ENCODE results near the gene NAALADL2. TPM values are rescaled to one million over a fixed set of nuclear protein-coding genes. Genes with fewer than 3 reads are reported as not detected.

NAALADL2 gene
- total and polyA plus RNA-seq, 3 donors from 2014 or later: 5.4 to 15.6 (median 6.0) TPM

GRCh38 chr3:174891524-174892203 lies 32.5 kb downstream of the NAALADL2 start:
- Histone ChIP-seq H3K27me3 (no peaks in the 10 kb centered on the region), H3K27ac (no peak overlapping the region), H3K9me3 (no peaks in the 10 kb centered on the region), H3K36me3 (ENCODE audit: low read depth, missing control alignments) (no peaks in the 10 kb centered on the region), H3K4me3 (no peak overlapping the region), H3K4me1 (no peaks in the 10 kb centered on the region)
- TF ChIP-seq POLR2A (IDR thresholded peaks at IDR 0.05): no peak
- TF ChIP-seq CTCF (IDR thresholded peaks at IDR 0.05): no peak
- intact Hi-C loops (cut with DNase I; ENCODE audit: low total_unique reads): no loop called here
- no peak for DNase-seq
- WGBS, 2 donors: 92 to 96% methylated on average over 6 of the region's 6 CpGs

- TF ChIP-seq CTCF (IDR thresholded peaks at IDR 0.05): no peak
- TF ChIP-seq POLR2A (IDR thresholded peaks at IDR 0.05): no peak
- no peak for DNase-seq
- intact Hi-C loops (cut with DNase I; ENCODE audit: low total_unique reads): no loop called here
Measured at GRCh38 chr3:174907027-174907426, 47.9 kb downstream of the NAALADL2 start.

GRCh38 chr3:174907628-174908407 lies 48.7 kb downstream of the NAALADL2 start:
- no peak overlapping the region for H3K4me3 ChIP-seq
- H3K4me1 ChIP-seq: no peaks in the 10 kb centered on the region
- no peak overlapping the region for H3K27ac ChIP-seq
- no peaks in the 10 kb centered on the region for H3K27me3 ChIP-seq
- DNase-seq: no peak
- H3K36me3 ChIP-seq (ENCODE audit: low read depth, missing control alignments): no peaks in the 10 kb centered on the region
- TF ChIP-seq POLR2A (IDR thresholded peaks at IDR 0.05): no peak
- intact Hi-C loops (cut with DNase I; ENCODE audit: low total_unique reads): no loop called here
- WGBS, 2 donors: 87 to 94% methylated on average over 4 of the region's 4 CpGs
- no peaks in the 10 kb centered on the region for H3K9me3 ChIP-seq

More at GRCh38 chr3:174907027-174907426, 47.9 kb downstream of the NAALADL2 start:
- Histone ChIP-seq H3K4me3 (no peak overlapping the region), H3K27me3 (no peaks in the 10 kb centered on the region), H3K9me3 (no peaks in the 10 kb centered on the region), H3K27ac (no peak overlapping the region), H3K36me3 (ENCODE audit: low read depth, missing control alignments) (no peaks in the 10 kb centered on the region), H3K4me1 (no peaks in the 10 kb centered on the region)

- no peaks in the 10 kb centered on the region for H3K36me3 ChIP-seq (ENCODE audit: low read depth, missing control alignments)
- no peak overlapping the region for H3K4me3 ChIP-seq
- TF ChIP-seq POLR2A (IDR thresholded peaks at IDR 0.05): no peak
- WGBS, 2 donors: 43 to 85% methylated on average over 2 of the region's 2 CpGs
- intact Hi-C loops (cut with DNase I; ENCODE audit: low total_unique reads): no loop called here
- no peak overlapping the region for H3K27ac ChIP-seq
- no peaks in the 10 kb centered on the region for H3K9me3 ChIP-seq
- DNase-seq: no peak
- no peaks in the 10 kb centered on the region for H3K4me1 ChIP-seq
- H3K27me3 ChIP-seq: no peaks in the 10 kb centered on the region
Measured at GRCh38 chr3:174931473-174932353, 72.6 kb downstream of the NAALADL2 start.

- Histone ChIP-seq H3K27ac (no peak overlapping the region), H3K9me3 (no peaks in the 10 kb centered on the region), H3K4me3 (no peak overlapping the region), H3K36me3 (ENCODE audit: low read depth, missing control alignments) (no peaks in the 10 kb centered on the region), H3K27me3 (no peaks in the 10 kb centered on the region), H3K4me1 (no peaks in the 10 kb centered on the region)
- WGBS, 2 donors: 87 to 91% methylated on average over 4 of the region's 4 CpGs
- intact Hi-C loops (cut with DNase I; ENCODE audit: low total_unique reads): no loop called here
- TF ChIP-seq POLR2A (IDR thresholded peaks at IDR 0.05): no peak
- TF ChIP-seq CTCF (IDR thresholded peaks at IDR 0.05): no peak
- DNase-seq: no peak
Measured at GRCh38 chr3:174936590-174936989, 77.5 kb downstream of the NAALADL2 start.
